ENCODE results near the gene AIP.

The AIP gene

DNA sequence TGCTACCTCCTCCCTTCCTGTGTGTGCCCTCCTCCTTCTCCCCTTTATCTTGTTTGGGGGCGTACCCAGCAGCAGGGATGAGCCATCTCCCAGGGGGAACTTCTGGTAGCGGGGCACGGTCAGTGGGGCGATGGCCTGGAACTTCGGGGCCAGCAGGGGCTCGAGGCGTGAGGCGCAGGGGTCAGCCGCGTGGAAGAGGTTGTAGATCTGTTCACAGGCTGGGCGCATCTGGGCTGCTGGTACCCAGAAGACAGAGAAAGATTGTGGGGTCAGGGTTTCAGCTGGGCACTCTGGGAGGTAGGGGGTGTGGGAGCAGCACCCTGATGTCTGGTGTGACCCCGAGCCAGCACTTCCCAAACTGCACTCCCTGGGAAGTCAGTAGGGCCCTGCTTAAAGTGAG lies 13.3 kb downstream of the AIP start:
- peaks cover 62% of the 10 kb centered on the region for H3K36me3 ChIP-seq (ENCODE audit: insufficient read depth, low read length)
- no peaks in the 10 kb centered on the region for H3K27me3 ChIP-seq (ENCODE audit: insufficient read depth, low read length)
- H3K9me3 ChIP-seq (ENCODE audit: low read length) = no peaks in the 10 kb centered on the region
- peaks cover 1% of the 10 kb centered on the region for H3K4me1 ChIP-seq (ENCODE audit: insufficient read depth, low read length)
- no peak overlapping the region for H2AFZ ChIP-seq (ENCODE audit: low read depth, low read length)
- H3K4me3 ChIP-seq (ENCODE audit: low read length) = no peak overlapping the region

DNA sequence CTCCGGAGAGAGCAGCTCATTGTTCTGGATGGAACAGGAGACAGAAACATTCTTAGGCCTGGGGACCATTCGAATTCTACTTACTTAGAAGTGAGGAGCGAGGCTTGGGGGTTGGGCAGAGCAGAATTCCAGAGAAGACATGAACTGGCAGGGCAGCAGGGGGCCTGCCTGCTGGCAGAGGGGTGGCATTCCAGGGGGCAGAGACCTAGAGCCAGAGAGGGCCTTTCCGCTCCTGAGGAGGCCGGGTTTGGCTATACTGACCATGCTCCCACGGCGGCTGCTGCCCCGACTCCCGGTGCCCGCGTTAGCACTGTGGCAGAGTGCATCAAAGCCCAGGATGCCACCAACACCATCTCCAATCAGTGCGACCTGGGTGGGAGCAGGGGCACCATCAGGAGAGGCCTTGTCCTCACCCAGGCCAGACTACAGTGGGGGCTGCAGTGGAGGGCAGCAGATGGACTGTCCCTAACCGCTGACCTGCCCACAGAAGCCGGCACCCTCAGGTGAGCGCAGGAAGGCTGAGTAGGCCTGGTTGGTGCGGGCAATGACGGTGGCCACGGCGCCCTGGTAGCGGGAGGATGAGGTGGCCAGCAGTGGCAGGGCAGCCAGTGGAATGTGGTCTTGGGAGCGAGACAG lies 14.9 kb downstream of the AIP start:
- Histone ChIP-seq H3K9me3 (ENCODE audit: low read length) (no peaks in the 10 kb centered on the region), H3K36me3 (ENCODE audit: insufficient read depth, low read length) (peaks cover 58% of the 10 kb centered on the region), H3K4me3 (ENCODE audit: low read length) (no peak overlapping the region), H3K27me3 (ENCODE audit: insufficient read depth, low read length) (no peaks in the 10 kb centered on the region), H3K4me1 (ENCODE audit: insufficient read depth, low read length) (peaks cover 2% of the 10 kb centered on the region), H2AFZ (ENCODE audit: low read depth, low read length) (no peak overlapping the region)

DNA sequence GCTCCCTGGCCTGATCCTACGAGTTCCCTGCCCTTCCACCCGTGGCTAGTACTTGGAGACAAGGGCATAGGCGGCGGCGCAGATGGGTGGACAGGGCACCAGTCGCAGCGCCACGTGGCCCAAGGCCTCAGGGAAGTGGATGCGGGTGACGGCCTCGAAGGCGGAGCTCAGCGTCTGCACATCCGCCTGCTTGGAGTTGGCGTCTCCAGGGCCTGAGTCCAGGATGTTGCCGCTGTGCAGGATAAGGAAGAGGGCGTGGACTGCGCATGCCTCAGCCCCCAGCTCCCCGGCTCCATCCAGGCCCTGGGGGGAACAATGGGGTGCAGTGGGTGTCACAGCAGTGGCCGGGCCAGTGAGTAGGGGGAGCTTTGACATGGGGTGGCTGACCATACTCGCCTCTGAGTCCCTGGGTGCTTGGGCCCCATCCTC lies 15.7 kb downstream of the AIP start:
- peaks cover 9% of the 10 kb centered on the region for H3K4me1 ChIP-seq (ENCODE audit: insufficient read depth, low read length)

DNA sequence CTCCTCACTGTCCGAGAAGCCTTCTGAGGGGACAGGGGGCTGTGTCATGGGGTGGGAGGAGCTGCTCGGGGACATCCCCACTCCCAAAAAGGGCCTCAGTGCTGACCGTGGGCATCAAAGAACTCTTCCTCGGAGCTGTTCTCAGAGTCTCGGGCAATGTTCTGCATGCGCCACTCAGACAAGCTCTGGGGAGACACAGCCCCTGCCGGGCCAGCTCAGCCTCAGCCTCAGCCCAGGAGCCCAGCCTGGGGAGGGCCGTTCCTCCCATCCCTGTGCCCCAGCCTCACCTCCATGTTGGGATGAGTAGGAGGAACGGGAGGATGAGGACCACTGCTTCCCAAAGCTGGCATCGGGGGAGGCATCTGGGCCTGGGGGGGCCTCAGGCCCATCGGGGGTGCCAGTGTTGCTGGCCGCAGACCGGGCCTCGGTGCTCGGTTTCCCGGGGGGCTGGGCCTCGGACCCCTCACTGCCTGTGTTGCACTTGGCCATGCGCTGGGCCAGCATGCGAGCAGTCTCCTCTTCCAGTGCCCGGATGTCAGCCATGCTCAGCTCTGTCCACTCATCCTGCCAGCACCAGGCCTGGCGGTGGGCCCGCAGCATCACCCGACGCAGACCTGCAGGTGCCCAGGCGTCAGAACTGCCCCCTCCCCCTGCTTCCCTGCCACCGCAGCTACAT lies 17.1 kb downstream of the AIP start:
- Histone ChIP-seq H3K36me3 (ENCODE audit: insufficient read depth, low read length) (peaks cover 39% of the 10 kb centered on the region), H2AFZ (ENCODE audit: low read depth, low read length) (no peak overlapping the region), H3K4me3 (ENCODE audit: low read length) (no peak overlapping the region), H3K27me3 (ENCODE audit: insufficient read depth, low read length) (no peaks in the 10 kb centered on the region), H3K9me3 (ENCODE audit: low read length) (no peaks in the 10 kb centered on the region), H3K4me1 (ENCODE audit: insufficient read depth, low read length) (peaks cover 13% of the 10 kb centered on the region)

More for the DNA sequence above, 15.7 kb downstream of the AIP start:
- H3K27me3 ChIP-seq (ENCODE audit: insufficient read depth, low read length) = no peaks in the 10 kb centered on the region
- peaks cover 51% of the 10 kb centered on the region for H3K36me3 ChIP-seq (ENCODE audit: insufficient read depth, low read length)
- H3K9me3 ChIP-seq (ENCODE audit: low read length) = no peaks in the 10 kb centered on the region
- no peak overlapping the region for H2AFZ ChIP-seq (ENCODE audit: low read depth, low read length)
- H3K4me3 ChIP-seq (ENCODE audit: low read length) = no peak overlapping the region

DNA sequence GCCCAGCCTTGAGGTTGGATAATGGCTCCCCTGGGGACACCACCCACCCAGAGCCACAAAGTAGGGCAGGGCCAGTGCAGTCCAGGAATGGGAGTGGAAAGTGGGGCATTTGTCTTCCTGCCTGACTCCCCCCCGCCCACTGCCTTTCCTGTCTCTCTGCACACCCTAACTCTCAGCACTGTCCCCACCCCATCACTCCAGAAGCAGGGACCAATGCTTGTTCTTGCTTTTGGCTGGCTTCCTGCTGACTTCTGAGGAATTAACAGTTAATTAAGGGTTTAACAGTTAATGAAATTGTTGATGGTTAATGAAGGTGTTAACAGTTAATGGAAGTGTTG lies 17.6 kb downstream of the AIP start:
- Histone ChIP-seq H3K27me3 (ENCODE audit: insufficient read depth, low read length) (no peaks in the 10 kb centered on the region), H3K4me1 (ENCODE audit: insufficient read depth, low read length) (peaks cover 15% of the 10 kb centered on the region), H3K4me3 (ENCODE audit: low read length) (no peak overlapping the region), H2AFZ (ENCODE audit: low read depth, low read length) (no peak overlapping the region), H3K36me3 (ENCODE audit: insufficient read depth, low read length) (peaks cover 34% of the 10 kb centered on the region), H3K9me3 (ENCODE audit: low read length) (no peaks in the 10 kb centered on the region)

DNA sequence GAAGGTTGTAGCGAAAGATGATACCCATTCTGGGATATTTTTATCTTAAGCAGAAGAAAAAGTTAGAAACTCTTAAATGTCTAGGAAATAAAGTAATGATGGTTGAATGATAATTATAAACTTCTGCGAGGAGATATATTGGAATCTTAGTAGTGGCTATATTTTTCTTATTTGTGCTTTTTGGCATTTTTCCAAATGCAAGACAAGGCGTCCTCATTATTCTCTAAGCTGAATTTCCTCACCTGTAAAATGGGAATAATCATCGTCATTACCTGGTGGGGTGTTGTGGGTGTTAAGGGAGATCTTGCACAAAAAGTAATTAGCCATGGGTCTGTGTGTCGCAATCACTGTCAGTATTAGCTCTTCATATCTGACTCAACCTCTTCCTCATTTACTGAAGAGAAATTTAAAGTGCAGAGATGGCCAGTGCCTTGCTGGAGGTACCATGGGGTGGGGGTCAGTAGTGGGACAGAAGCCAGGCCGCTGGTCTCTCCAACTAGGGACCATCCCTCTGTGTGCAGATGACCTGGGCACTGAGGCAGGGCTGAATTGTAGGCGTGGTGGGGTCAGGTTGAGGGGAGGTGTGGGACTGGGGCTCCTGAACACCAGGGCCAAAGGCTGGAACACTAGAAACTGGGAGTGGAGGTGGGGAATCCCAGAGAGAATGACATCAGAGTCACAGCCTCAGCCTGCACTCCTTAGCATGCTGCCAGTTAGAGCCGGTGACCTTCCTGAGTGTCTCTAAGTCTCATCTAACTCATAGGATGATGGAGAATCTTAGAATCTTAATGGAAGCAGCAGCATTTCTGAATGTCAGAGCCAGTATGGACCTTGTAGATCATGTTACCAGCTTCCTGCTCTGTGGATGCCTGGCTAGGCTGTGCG lies 18.2 kb downstream of the AIP start:
- Histone ChIP-seq H3K4me3 (ENCODE audit: low read length) (no peak overlapping the region), H3K36me3 (ENCODE audit: insufficient read depth, low read length) (peaks cover 28% of the 10 kb centered on the region), H3K9me3 (ENCODE audit: low read length) (no peaks in the 10 kb centered on the region), H2AFZ (ENCODE audit: low read depth, low read length) (no peak overlapping the region), H3K4me1 (ENCODE audit: insufficient read depth, low read length) (peaks cover 21% of the 10 kb centered on the region), H3K27me3 (ENCODE audit: insufficient read depth, low read length) (no peaks in the 10 kb centered on the region)

DNA sequence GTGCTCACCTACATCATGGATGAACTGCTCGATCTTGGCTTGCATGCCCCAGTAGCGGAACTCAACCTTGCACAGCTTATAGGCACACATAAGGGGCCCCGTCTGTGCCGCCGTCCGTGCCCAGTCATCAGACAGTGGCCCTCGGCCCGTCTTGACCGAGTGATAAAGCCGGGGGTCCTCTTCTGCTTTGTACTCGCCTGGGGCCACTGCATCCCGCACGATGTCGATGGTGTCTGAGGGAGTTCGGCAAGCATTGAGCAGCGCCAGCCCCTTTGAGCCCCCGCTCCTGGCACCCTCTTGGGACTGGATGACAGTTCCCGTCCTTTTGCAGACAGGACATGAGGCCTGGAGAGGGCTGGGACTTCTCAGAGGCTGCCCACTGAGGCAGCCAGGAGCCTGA lies 19.0 kb downstream of the AIP start:
- H3K4me3 ChIP-seq (ENCODE audit: low read length) = no peak overlapping the region
- peaks cover 25% of the 10 kb centered on the region for H3K4me1 ChIP-seq (ENCODE audit: insufficient read depth, low read length)
- H3K36me3 ChIP-seq (ENCODE audit: insufficient read depth, low read length) = peaks cover 26% of the 10 kb centered on the region
- no peak overlapping the region for H2AFZ ChIP-seq (ENCODE audit: low read depth, low read length)
- no peaks in the 10 kb centered on the region for H3K9me3 ChIP-seq (ENCODE audit: low read length)
- no peaks in the 10 kb centered on the region for H3K27me3 ChIP-seq (ENCODE audit: insufficient read depth, low read length)

DNA sequence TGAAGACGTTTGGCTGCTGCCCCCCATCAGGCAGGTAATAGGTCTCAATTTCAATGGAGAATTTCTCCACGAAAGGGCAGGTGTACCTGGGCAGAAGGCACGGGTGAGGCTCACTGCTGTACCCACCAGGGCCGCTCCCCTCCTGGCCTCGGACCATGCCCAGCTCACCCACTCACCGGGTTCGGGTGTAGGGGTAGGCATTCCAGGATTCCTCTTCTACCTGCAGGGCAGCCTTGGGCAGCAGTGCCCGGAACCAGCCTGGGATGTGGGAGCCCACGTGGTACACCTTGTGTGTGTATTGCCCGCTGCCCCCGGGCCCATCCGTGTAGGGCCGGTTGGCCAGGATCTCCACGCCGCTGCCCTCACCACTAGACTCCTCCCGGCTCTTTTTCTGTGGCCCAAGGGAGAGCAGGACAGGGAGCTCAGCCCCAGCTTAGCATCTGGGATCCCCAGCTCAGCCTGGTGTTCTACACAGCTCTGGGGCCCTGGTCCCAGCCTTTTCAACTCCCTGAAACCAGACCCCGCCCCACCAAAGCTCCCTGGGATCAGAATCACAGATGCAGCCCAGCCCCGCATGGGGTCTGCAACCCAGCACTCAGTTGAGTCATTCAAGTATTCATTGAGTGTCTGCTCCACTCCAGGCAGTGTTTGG lies 19.6 kb downstream of the AIP start:
- H3K36me3 ChIP-seq (ENCODE audit: insufficient read depth, low read length) = peaks cover 23% of the 10 kb centered on the region
- no peak overlapping the region for H3K4me3 ChIP-seq (ENCODE audit: low read length)
- no peak overlapping the region for H2AFZ ChIP-seq (ENCODE audit: low read depth, low read length)
- no peaks in the 10 kb centered on the region for H3K27me3 ChIP-seq (ENCODE audit: insufficient read depth, low read length)
- H3K4me1 ChIP-seq (ENCODE audit: insufficient read depth, low read length) = peaks cover 31% of the 10 kb centered on the region
- H3K9me3 ChIP-seq (ENCODE audit: low read length) = no peaks in the 10 kb centered on the region

DNA sequence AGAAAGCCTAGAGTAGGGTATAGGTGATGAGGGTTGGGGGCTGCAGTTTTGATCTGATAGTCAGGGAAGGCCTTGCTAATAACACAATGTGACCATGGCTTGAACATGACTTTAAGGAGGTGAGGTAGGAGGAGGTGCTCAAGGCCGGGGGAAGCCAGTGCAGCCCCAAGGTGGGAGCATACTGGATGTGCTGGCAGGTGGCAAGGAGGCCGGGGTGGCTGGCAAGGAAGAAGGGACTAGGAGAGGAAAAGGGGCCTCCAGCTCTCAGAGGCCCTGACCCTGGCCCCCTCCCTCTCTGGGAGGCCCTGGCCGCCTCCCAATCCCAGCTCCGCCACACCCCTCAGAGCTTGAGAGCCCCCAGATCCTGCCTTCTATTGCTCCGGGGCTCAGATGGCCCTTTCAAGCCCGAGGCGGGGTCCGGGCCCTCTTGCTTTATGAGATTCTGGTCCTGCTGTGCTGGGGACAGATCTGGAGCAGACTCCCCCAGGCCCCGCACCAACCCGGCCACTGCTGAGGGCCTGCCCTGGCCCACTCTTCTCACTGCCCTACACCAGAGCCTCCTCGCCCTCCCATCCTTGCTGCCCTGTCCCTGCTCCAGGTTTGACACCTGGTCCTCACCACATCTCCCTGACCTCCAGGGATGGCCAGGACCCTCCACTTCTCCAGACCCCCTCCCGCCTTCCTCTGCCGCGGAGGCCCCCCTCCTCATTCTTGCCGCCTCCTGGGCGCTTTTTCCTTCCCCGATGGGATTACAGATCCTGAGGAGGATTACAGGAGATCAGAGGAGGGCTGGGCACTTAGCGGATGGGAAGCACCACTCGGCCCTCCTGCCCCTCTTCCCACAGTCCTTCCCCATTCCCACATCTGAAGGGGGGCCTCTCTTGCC lies 20.5 kb downstream of the AIP start:
- H3K4me3 ChIP-seq (ENCODE audit: low read length) = peak overlapping the region; percentile 74

DNA sequence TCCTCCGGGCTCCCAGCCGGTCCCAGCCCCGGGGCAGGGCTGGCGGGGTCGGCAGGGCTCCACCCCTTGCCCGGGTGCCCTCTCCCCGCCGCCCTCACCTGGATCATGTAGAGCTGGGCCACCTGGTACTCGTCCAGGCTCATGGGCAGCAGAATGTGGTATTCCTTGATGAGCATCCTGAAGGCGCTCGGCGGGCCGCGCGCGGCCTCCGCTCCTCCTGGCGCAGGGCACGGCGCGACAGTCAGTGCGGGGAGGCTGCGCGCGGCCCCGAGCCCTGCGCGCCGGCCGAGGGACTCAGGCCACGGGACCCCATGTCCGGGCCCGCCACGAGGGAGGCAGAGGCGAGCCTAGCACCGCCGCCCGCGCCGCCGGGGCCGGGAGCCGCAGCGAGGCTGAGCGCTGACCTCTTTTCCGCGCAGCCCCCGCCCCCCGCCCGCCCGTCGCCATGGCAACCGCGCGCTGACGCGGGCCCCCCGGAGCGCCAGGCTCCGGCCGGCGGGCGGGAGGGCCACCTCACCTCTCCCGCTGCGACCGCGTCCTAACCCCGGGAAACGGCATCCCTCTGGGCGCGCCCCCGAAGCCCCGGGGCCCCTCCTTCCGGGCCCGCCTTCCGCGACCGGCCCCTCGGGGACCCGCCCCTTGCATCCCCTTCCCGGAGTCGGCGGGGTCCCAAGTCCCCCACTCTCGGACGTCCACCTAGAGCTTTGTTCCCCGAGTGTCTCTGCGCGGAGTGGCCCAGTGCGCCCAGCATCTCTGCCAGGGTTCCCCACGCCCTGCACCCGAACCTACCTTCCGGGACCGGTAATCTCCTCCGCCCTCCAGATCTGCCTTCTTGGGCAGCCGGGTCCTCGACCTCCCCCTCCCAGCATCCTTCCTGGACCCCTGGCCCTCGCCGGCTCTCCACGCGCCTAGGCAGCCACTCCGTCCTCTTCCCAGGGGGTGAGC lies 21.5 kb downstream of the AIP start:
- Histone ChIP-seq H3K4me3 (ENCODE audit: low read length) (peak overlapping the region; percentile 74), H3K36me3 (ENCODE audit: insufficient read depth, low read length) (peaks cover 17% of the 10 kb centered on the region), H3K27me3 (ENCODE audit: insufficient read depth, low read length) (no peaks in the 10 kb centered on the region), H3K9me3 (ENCODE audit: low read length) (no peaks in the 10 kb centered on the region), H3K4me1 (ENCODE audit: insufficient read depth, low read length) (peaks cover 38% of the 10 kb centered on the region), H2AFZ (ENCODE audit: low read depth, low read length) (peak overlapping the region; percentile 50)

More for the DNA sequence above, 20.5 kb downstream of the AIP start:
- Histone ChIP-seq H3K36me3 (ENCODE audit: insufficient read depth, low read length) (peaks cover 17% of the 10 kb centered on the region), H3K9me3 (ENCODE audit: low read length) (no peaks in the 10 kb centered on the region), H3K27me3 (ENCODE audit: insufficient read depth, low read length) (no peaks in the 10 kb centered on the region), H3K4me1 (ENCODE audit: insufficient read depth, low read length) (peaks cover 33% of the 10 kb centered on the region), H2AFZ (ENCODE audit: low read depth, low read length) (peak overlapping the region; percentile 19)

DNA sequence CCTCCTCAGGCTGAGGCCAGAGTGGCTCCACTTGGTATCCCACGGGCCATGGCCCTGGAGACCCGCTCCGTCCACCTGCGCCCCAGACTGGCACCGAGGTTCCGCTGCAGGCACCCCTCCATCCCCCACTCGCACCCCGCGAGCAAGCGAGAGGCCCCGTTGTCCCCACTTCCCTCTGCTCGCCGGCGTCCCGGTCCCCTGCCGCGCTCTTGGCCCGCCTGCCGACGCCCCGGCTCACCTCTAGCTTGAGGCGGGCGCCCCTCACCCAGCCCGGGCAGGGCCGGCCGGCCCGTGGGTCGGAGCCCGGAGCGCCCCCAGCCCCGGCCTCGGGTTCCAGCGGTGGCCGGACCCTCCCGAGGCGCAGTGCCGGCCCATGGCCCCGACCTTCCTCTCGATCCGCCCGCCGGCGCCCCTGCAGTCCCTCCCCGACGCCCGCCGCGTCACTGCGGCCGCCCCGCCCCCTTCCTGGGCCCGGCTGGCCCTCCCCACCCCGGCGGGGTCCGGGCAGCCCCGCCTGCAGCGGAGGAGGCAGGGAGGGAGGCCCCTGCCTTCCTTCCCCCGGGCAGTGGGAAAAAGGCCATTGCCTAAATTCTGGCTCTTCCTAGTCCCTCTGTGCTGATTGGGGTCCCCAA lies 22.2 kb downstream of the AIP start, which contains the start of gene PITPNM1:
Gene PITPNM1 (minus strand): TSS at position 414 of the 632 bp plus-strand sequence. CDS start 1,183 bp downstream, outside the sequence.
- H3K36me3 ChIP-seq (ENCODE audit: insufficient read depth, low read length) = peaks cover 17% of the 10 kb centered on the region
- H3K4me1 ChIP-seq (ENCODE audit: insufficient read depth, low read length) = peaks cover 38% of the 10 kb centered on the region
- no peaks in the 10 kb centered on the region for H3K27me3 ChIP-seq (ENCODE audit: insufficient read depth, low read length)
- H2AFZ ChIP-seq (ENCODE audit: low read depth, low read length) = peak within 1 kb of the TSS; percentile 50
- peak within 1 kb of the TSS; percentile 74 for H3K4me3 ChIP-seq (ENCODE audit: low read length)
- H3K9me3 ChIP-seq (ENCODE audit: low read length) = no peaks in the 10 kb centered on the region
